ENCODE results near the gene ZMYM2. TPM values are rescaled to one million over a fixed set of nuclear protein-coding genes. Genes with fewer than 3 reads are reported as not detected.

Gene ZMYM2
- total RNA-seq, 3 donors from 2014 or later = 58.9 to 85.1 (median 70.3) TPM

DNA sequence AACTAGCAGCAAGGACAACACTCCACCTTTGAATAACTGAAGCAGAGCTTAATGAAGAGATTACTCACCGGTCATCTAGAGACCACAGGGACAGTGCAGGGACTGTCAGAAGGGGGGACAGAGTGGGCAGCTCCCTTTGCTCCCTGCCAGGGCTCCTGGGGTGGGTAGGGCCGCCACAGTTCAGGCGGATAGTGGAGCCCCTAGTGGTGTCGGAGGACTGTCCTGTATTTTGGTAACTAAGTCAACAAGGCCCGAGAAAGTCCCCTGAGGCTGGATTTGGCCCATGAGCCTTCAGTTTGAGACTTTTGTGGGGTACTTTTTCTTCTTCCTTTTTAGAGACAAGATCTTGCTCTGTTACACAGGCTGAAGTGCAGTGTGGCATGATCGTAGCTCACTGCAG, 157.7 kb downstream of the ZMYM2 start:
- TF ChIP-seq, protein P1, sequence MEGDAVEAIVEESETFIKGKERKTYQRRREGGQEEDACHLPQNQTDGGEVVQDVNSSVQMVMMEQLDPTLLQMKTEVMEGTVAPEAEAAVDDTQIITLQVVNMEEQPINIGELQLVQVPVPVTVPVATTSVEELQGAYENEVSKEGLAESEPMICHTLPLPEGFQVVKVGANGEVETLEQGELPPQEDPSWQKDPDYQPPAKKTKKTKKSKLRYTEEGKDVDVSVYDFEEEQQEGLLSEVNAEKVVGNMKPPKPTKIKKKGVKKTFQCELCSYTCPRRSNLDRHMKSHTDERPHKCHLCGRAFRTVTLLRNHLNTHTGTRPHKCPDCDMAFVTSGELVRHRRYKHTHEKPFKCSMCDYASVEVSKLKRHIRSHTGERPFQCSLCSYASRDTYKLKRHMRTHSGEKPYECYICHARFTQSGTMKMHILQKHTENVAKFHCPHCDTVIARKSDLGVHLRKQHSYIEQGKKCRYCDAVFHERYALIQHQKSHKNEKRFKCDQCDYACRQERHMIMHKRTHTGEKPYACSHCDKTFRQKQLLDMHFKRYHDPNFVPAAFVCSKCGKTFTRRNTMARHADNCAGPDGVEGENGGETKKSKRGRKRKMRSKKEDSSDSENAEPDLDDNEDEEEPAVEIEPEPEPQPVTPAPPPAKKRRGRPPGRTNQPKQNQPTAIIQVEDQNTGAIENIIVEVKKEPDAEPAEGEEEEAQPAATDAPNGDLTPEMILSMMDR (IDR thresholded peaks at IDR 0.05) = no peak
- H3K4me1 ChIP-seq (ENCODE audit: low read depth) = peaks cover 12% of the 10 kb centered on the region
- ATAC-seq (no peak), DNase-seq (no peak)
- no peak overlapping the region for H3K4me3 ChIP-seq
- intact Hi-C loops (cut with DNase I, micrococcal nuclease) = no loop called here
- H3K36me3 ChIP-seq (ENCODE audit: low read depth) = no peaks in the 10 kb centered on the region
- H3K9me3 ChIP-seq = no peaks in the 10 kb centered on the region

DNA sequence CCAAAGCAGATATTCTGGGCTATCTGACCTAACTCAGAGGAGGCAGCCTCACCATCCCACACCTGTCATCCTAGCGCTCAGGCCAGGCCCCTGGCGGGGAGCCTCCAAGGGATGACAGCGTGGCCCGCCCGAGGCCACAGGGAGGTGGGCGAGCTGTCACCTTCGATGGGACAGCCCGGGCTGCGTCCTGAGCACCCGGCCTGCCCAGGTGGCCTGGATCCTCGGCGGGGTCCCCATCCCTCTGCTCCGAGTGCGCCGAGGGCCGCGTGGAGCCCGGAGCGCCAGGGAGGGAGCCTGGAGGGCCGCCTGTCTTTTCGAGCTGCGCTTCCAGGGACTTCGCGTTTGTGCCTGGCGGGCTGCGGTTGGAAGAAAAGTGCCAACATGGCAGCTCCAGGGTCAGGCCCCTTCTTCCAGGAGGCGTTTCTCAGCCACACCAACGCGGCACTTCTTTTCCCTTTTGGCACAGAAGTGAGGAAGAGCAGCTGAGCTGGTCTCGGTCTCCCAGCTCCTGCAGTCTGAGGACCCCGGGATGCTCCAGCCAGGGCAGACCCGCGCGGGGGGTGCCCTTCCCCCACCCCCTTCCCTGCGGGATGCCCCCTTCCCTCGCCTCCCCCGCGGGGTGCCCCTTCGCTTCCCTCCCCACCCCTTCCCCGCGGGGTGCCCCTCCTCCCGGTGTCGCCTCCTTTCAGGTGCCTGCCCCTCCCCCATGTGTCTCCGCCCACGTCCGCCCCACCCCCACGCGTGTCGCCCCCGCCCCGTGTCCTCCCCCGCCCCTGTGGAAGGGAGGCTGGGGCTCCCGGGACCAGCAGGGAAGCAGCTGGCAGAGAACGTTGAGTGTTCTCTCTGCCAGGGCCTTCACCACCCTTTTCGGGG, 160.0 kb downstream of the ZMYM2 start:
- intact Hi-C loops (cut with DNase I, micrococcal nuclease) = no loop called here
- ATAC-seq (peak; percentile 77), DNase-seq (peak; percentile 74 to 86 (median 84))
- Histone ChIP-seq H3K4me3 (peak overlapping the region; percentile 30), H3K36me3 (ENCODE audit: low read depth) (no peaks in the 10 kb centered on the region), H3K4me1 (ENCODE audit: low read depth) (peaks cover 12% of the 10 kb centered on the region), H3K9me3 (no peaks in the 10 kb centered on the region)
- TF ChIP-seq, protein P1 (IDR thresholded peaks at IDR 0.05) = no peak

DNA sequence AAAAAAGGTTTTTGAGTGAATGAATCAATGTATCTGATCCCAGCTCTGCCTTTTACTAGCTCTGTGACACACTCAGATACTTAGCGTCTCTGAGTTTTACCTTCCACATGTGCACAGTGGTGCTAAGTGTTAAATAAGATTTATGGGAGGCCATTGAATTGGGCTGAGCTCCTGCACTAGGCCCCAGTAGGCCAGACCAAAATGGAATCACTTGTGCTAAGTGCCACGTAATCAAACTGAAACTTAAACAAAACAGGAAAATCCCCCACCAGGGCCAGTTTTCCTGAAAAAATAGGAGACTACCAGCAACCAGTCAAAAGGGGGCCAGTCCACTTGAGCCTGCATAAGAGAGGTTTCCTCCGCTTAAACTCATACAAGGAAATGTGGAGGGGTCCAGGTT, 161.4 kb downstream of the ZMYM2 start:
- intact Hi-C loops (cut with DNase I, micrococcal nuclease) = no loop called here
- TF ChIP-seq, protein P1 (IDR thresholded peaks at IDR 0.05) = no peak
- no peak overlapping the region for H3K4me3 ChIP-seq
- peaks cover 12% of the 10 kb centered on the region for H3K4me1 ChIP-seq (ENCODE audit: low read depth)
- DNase-seq (peak in 1 of 3 donors; percentile 5), ATAC-seq (no peak)
- no peaks in the 10 kb centered on the region for H3K36me3 ChIP-seq (ENCODE audit: low read depth)
- no peaks in the 10 kb centered on the region for H3K9me3 ChIP-seq

DNA sequence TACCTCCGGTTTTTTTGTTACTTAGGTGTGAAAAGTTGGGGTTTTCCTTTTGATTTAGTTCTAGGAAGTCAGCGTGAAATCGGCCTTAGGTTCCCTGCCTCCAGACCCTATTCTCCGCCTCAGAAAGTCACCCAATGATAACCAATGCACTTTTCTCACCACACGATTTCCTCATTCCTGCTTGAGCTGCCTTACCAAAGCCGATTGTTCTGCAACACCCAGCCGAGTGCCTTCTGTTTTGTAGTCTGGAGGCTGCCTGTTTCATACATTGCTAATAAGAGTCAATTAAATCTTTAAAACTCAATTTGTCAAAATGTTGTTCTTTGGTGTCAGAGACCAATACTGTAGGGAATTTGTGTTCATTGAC, 162.6 kb downstream of the ZMYM2 start:
- ATAC-seq (peak; percentile 19), DNase-seq (peak in 1 of 3 donors; percentile 13)
- intact Hi-C loops (cut with DNase I, micrococcal nuclease) = no loop called here
- H3K9me3 ChIP-seq = no peaks in the 10 kb centered on the region
- peaks cover 12% of the 10 kb centered on the region for H3K4me1 ChIP-seq (ENCODE audit: low read depth)
- H3K4me3 ChIP-seq = no peak overlapping the region
- TF ChIP-seq, protein P1 (IDR thresholded peaks at IDR 0.05) = no peak
- no peaks in the 10 kb centered on the region for H3K36me3 ChIP-seq (ENCODE audit: low read depth)

DNA sequence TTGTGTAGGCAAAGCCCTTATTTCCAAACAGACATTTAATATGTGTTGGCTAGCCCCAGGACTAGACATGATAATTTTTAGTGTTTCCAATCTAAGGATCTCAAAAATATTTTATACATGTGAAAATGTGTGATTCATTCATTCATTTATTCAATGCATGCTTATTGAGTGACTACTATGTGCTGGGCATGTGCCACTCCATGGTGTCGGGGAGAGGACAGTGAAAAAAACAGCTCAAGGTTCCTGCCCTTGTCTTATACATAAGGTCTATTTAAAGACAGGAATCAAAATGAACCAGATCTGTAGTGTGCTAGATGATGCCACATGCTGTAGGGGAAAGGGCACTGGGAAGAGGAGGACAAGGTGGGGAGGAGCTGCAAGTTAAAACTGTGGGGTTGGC, 165.8 kb downstream of the ZMYM2 start:
- DNase-seq (no peak), ATAC-seq (no peak)
- H3K9me3 ChIP-seq = no peaks in the 10 kb centered on the region
- peaks cover 14% of the 10 kb centered on the region for H3K4me1 ChIP-seq (ENCODE audit: low read depth)
- H3K36me3 ChIP-seq (ENCODE audit: low read depth) = no peaks in the 10 kb centered on the region
- H3K4me3 ChIP-seq = no peak overlapping the region
- intact Hi-C loops (cut with DNase I, micrococcal nuclease) = no loop called here
- TF ChIP-seq, protein P1 (IDR thresholded peaks at IDR 0.05) = no peak
